Karpas-422 (cell line): Measurements from ENCODE around the gene CDO1. TPM values are rescaled to one million over a fixed set of nuclear protein-coding genes. Genes with fewer than 3 reads are reported as not detected.

Experiments used
- DNase-seq: peaks from one replicate; pipeline ENCODE4 v3.0.0-alpha.2; 2015
- H2AFZ ChIP-seq: fragments of 200-600 bp; sonication (generic); 2 replicates; pipeline ENCODE4 v1.6.1; 2014; ENCODE audit warnings: antibody characterized with exemption, low read length, mixed read lengths
- H3K27ac ChIP-seq: fragments of 200-600 bp; sonication (generic); 2 replicates; pipeline ENCODE4 v1.5.1; 2014; ENCODE audit warnings: mild to moderate bottlenecking, low read length, moderate library complexity
- H3K27me3 ChIP-seq: fragments of 200-600 bp; sonication (generic); 2 replicates; pipeline ENCODE4 v1.6.1; 2014; ENCODE audit warnings: low read length, mixed read lengths
- H3K36me3 ChIP-seq: fragments of 200-600 bp; sonication (generic); 2 replicates; pipeline ENCODE4 v1.6.1; 2014; ENCODE audit warnings: low read length, mixed read lengths; ENCODE audit not compliant: insufficient read depth
- H3K4me1 ChIP-seq: fragments of 200-600 bp; sonication (generic); 2 replicates; pipeline ENCODE4 v1.6.1; 2014; ENCODE audit warnings: mild to moderate bottlenecking, low read length, mixed read lengths
- H3K4me2 ChIP-seq: fragments of 200-600 bp; sonication (generic); 2 replicates; pipeline ENCODE4 v1.6.1; 2014; ENCODE audit warnings: low read length, low read depth, mild to moderate bottlenecking; ENCODE audit not compliant: poor library complexity, severe bottlenecking
- H3K4me3 ChIP-seq: fragments of 200-600 bp; sonication (generic); 2 replicates; pipeline ENCODE4 v1.5.1; 2014; ENCODE audit warnings: mild to moderate bottlenecking, antibody characterized with exemption, low read length, mixed read lengths
- H3K79me2 ChIP-seq: fragments of 200-600 bp; sonication (generic); 2 replicates; pipeline ENCODE4 v1.6.1; 2014; ENCODE audit warnings: mild to moderate bottlenecking, low read length, mixed read lengths
- H3K9ac ChIP-seq: fragments of 200-600 bp; sonication (generic); 2 replicates; pipeline ENCODE4 v1.6.0; 2014; ENCODE audit warnings: low read length
- H3K9me2 ChIP-seq: fragments of 200-600 bp; sonication (generic), shearing (Covaris generic); replicated peaks from 2 replicates; pipeline ENCODE4 v1.6.0; 2014; ENCODE audit warnings: mild to moderate bottlenecking, low read length, moderate library complexity; ENCODE audit not compliant: insufficient read depth
- H3K9me3 ChIP-seq: fragments of 300-700, 200-600 bp; sonication (generic); 2 replicates; pipeline ENCODE4 v1.6.1; 2014; ENCODE audit warnings: low read length, mixed read lengths
- H4K20me1 ChIP-seq: fragments of 200-600 bp; sonication (generic); 2 replicates; pipeline ENCODE4 v1.6.1; 2014; ENCODE audit warnings: mild to moderate bottlenecking, antibody characterized with exemption, low read length, low read depth; ENCODE audit not compliant: insufficient read depth
- total RNA-seq: library from RNA; depleted of rRNA; stranded (reverse); fragments of >200 nt; shearing (Covaris generic); gene quantifications from 2 replicates; pipeline ENCODE4 v1.2.3, GENCODE V29; 2014; ENCODE audit warnings: low replicate concordance

The CDO1 gene
- total RNA-seq, 1 experiment from 2014 or later = not detected

GRCh38 chr5:115796656-115797055 is 19.8 kb downstream of the CDO1 start:
- Histone ChIP-seq H3K36me3 (no peaks in the 10 kb centered on the region), H3K27me3 (no peaks in the 10 kb centered on the region), H3K27ac (no peak overlapping the region), H4K20me1 (no peaks in the 10 kb centered on the region), H3K9ac (no peak overlapping the region), H3K4me3 (no peak overlapping the region), H3K4me2 (no peak overlapping the region), H3K79me2 (no peaks in the 10 kb centered on the region), H3K9me3 (no peaks in the 10 kb centered on the region), H3K9me2 (no peaks in the 10 kb centered on the region), H3K4me1 (peaks cover 8% of the 10 kb centered on the region), H2AFZ (no peak overlapping the region)
- no peak for DNase-seq

GRCh38 chr5:115795700-115796099 is 20.8 kb downstream of the CDO1 start:
- Histone ChIP-seq H3K9me3 (no peaks in the 10 kb centered on the region), H3K79me2 (no peaks in the 10 kb centered on the region), H3K27ac (no peak overlapping the region), H3K27me3 (no peaks in the 10 kb centered on the region), H3K4me2 (no peak overlapping the region), H3K4me1 (peaks cover 8% of the 10 kb centered on the region), H2AFZ (no peak overlapping the region), H3K4me3 (no peak overlapping the region), H4K20me1 (no peaks in the 10 kb centered on the region), H3K9ac (no peak overlapping the region), H3K36me3 (no peaks in the 10 kb centered on the region), H3K9me2 (no peaks in the 10 kb centered on the region)
- DNase-seq = no peak

- Histone ChIP-seq H3K79me2 (no peaks in the 10 kb centered on the region), H3K4me2 (no peak overlapping the region), H3K9me2 (no peaks in the 10 kb centered on the region), H3K9ac (no peak overlapping the region), H3K4me1 (peaks cover 44% of the 10 kb centered on the region), H2AFZ (no peak overlapping the region), H3K27ac (no peak overlapping the region), H3K4me3 (no peak overlapping the region), H3K36me3 (no peaks in the 10 kb centered on the region), H4K20me1 (no peaks in the 10 kb centered on the region), H3K27me3 (no peaks in the 10 kb centered on the region), H3K9me3 (no peaks in the 10 kb centered on the region)
- no peak for DNase-seq
These were observed 28.0 kb downstream of the CDO1 start for GRCh38 chr5:115788440-115788839.

GRCh38 chr5:115787426-115787825 is 29.0 kb downstream of the CDO1 start:
- no peak overlapping the region for H3K4me3 ChIP-seq
- H2AFZ ChIP-seq = no peak overlapping the region; the same call in 1 of the 2 replicates
- H3K27ac ChIP-seq = no peak overlapping the region
- H4K20me1 ChIP-seq = no peaks in the 10 kb centered on the region
- H3K9me3 ChIP-seq = no peaks in the 10 kb centered on the region
- DNase-seq = peak; percentile 61
- H3K79me2 ChIP-seq = no peaks in the 10 kb centered on the region
- H3K36me3 ChIP-seq = no peaks in the 10 kb centered on the region
- H3K4me2 ChIP-seq = peak overlapping the region; percentile 6
- no peaks in the 10 kb centered on the region for H3K9me2 ChIP-seq
- no peak overlapping the region for H3K9ac ChIP-seq
- no peaks in the 10 kb centered on the region for H3K27me3 ChIP-seq
- H3K4me1 ChIP-seq = peaks cover 55% of the 10 kb centered on the region

- no peaks in the 10 kb centered on the region for H4K20me1 ChIP-seq
- H3K4me1 ChIP-seq = peaks cover 68% of the 10 kb centered on the region
- peak overlapping the region; percentile 50 for H3K27ac ChIP-seq
- no peaks in the 10 kb centered on the region for H3K9me3 ChIP-seq
- no peaks in the 10 kb centered on the region for H3K9me2 ChIP-seq
- H3K4me2 ChIP-seq = peak overlapping the region; percentile 54
- H3K79me2 ChIP-seq = no peaks in the 10 kb centered on the region
- no peaks in the 10 kb centered on the region for H3K36me3 ChIP-seq
- peak overlapping the region; percentile 30; the same call in 1 of the 2 replicates for H3K9ac ChIP-seq
- H3K27me3 ChIP-seq = no peaks in the 10 kb centered on the region
- DNase-seq = peak; percentile 58
- 0 out of 2 replicates have a peak overlapping the region, but pooled peaks have one; percentile 11 for H3K4me3 ChIP-seq
- peak overlapping the region; percentile 61 for H2AFZ ChIP-seq
These were observed 30.9 kb downstream of the CDO1 start for GRCh38 chr5:115785381-115786065.

- H3K4me3 ChIP-seq = no peak overlapping the region
- H3K4me2 ChIP-seq = no peak overlapping the region
- no peaks in the 10 kb centered on the region for H3K36me3 ChIP-seq
These were observed 38.0 kb downstream of the CDO1 start for GRCh38 chr5:115778417-115778816.

GRCh38 chr5:115776989-115777388 is 39.5 kb downstream of the CDO1 start:
- Histone ChIP-seq H2AFZ (no peak overlapping the region), H3K9me3 (no peaks in the 10 kb centered on the region), H3K27me3 (no peaks in the 10 kb centered on the region), H3K36me3 (no peaks in the 10 kb centered on the region), H3K4me1 (peaks cover 9% of the 10 kb centered on the region), H3K4me2 (no peak overlapping the region), H4K20me1 (no peaks in the 10 kb centered on the region), H3K27ac (no peak overlapping the region), H3K4me3 (no peak overlapping the region), H3K9me2 (no peaks in the 10 kb centered on the region), H3K79me2 (no peaks in the 10 kb centered on the region), H3K9ac (no peak overlapping the region)
- DNase-seq = no peak

More at GRCh38 chr5:115778417-115778816, 38.0 kb downstream of the CDO1 start:
- Histone ChIP-seq H3K79me2 (no peaks in the 10 kb centered on the region), H3K9me2 (no peaks in the 10 kb centered on the region), H3K27me3 (no peaks in the 10 kb centered on the region), H2AFZ (no peak overlapping the region), H3K9ac (no peak overlapping the region), H3K9me3 (no peaks in the 10 kb centered on the region), H3K27ac (no peak overlapping the region), H3K4me1 (peaks cover 23% of the 10 kb centered on the region), H4K20me1 (no peaks in the 10 kb centered on the region)
- no peak for DNase-seq

- no peak overlapping the region for H3K4me2 ChIP-seq
These were observed 40.5 kb downstream of the CDO1 start for GRCh38 chr5:115775999-115776398.

More at GRCh38 chr5:115775999-115776398, 40.5 kb downstream of the CDO1 start:
- Histone ChIP-seq H3K27me3 (no peaks in the 10 kb centered on the region), H3K79me2 (no peaks in the 10 kb centered on the region), H3K9me3 (no peaks in the 10 kb centered on the region), H3K4me3 (no peak overlapping the region), H2AFZ (no peak overlapping the region), H3K4me1 (no peaks in the 10 kb centered on the region), H3K27ac (no peak overlapping the region), H3K9me2 (no peaks in the 10 kb centered on the region), H4K20me1 (no peaks in the 10 kb centered on the region), H3K9ac (no peak overlapping the region), H3K36me3 (no peaks in the 10 kb centered on the region)
- no peak for DNase-seq
